ENCODE measurements around the gene SSTR5. TPM values are rescaled to one million over a fixed set of nuclear protein-coding genes. Genes with fewer than 3 reads are reported as not detected.
A peak's percentile ranks its signal among the peaks of the same experiment; 100 is the strongest.

Gene SSTR5
- total RNA-seq, 1 donor from 2014 or later = 14.7 TPM

- intact Hi-C loops (cut with DNase I) = no loop called here
- ATAC-seq = no peak
- DNase-seq (ENCODE audit: missing footprints) = no peak
Observed at GRCh38 chr16:1050921-1051320, 21.6 kb upstream of the SSTR5 start.

GRCh38 chr16:1051446-1051845 is 21.1 kb upstream of the SSTR5 start:
- no peak for DNase-seq (ENCODE audit: missing footprints)
- intact Hi-C loops (cut with DNase I) = no loop called here
- no peak for ATAC-seq

- intact Hi-C loops (cut with DNase I) = no loop called here
- DNase-seq (ENCODE audit: missing footprints) = no peak
- no peak for ATAC-seq
Observed at GRCh38 chr16:1052721-1053120, 19.8 kb upstream of the SSTR5 start.

GRCh38 chr16:1053121-1053521 is 19.4 kb upstream of the SSTR5 start:
- ATAC-seq (no peak), DNase-seq (ENCODE audit: missing footprints) (peak; percentile 56)
- intact Hi-C loops (cut with DNase I) = no loop called here

GRCh38 chr16:1053700-1054368 is 18.7 kb upstream of the SSTR5 start:
- intact Hi-C loops (cut with DNase I) = no loop called here

GRCh38 chr16:1054660-1055556 is 17.6 kb upstream of the SSTR5 start:
- intact Hi-C loops (cut with DNase I) = loop anchor here (1.0 kb wide), 2 partner anchors 242 to 344 kb away; no protein-coding TSS in a partner anchor
- ATAC-seq (peak; percentile 75), DNase-seq (ENCODE audit: missing footprints) (peak; percentile 44)

More at GRCh38 chr16:1053700-1054368, 18.7 kb upstream of the SSTR5 start:
- ATAC-seq = no peak
- DNase-seq (ENCODE audit: missing footprints) = peak; percentile 58

- DNase-seq (ENCODE audit: missing footprints) = no peak
- intact Hi-C loops (cut with DNase I) = loop anchor here (1.0 kb wide), 2 partner anchors 242 to 344 kb away; no protein-coding TSS in a partner anchor
- no peak for ATAC-seq
Observed at GRCh38 chr16:1055557-1055924, 17.0 kb upstream of the SSTR5 start.

- ATAC-seq = no peak
- intact Hi-C loops (cut with DNase I) = loop anchor here (2.0 kb wide), 1 partner anchor 47 kb away; no protein-coding TSS in a partner anchor
Observed at GRCh38 chr16:1056196-1056595, 16.4 kb upstream of the SSTR5 start.

GRCh38 chr16:1057252-1057932 is 15.2 kb upstream of the SSTR5 start:
- intact Hi-C loops (cut with DNase I) = loop anchor here (2.0 kb wide), 1 partner anchor 45 kb away; no protein-coding TSS in a partner anchor
- ATAC-seq = peak; percentile 27
- DNase-seq (ENCODE audit: missing footprints) = no peak

More at GRCh38 chr16:1056196-1056595, 16.4 kb upstream of the SSTR5 start:
- DNase-seq (ENCODE audit: missing footprints) = no peak

GRCh38 chr16:1058216-1058615 is 14.3 kb upstream of the SSTR5 start:
- intact Hi-C loops (cut with DNase I) = no loop called here
- no peak for ATAC-seq

GRCh38 chr16:1059310-1059709 is 13.2 kb upstream of the SSTR5 start:
- ATAC-seq = no peak
- DNase-seq (ENCODE audit: missing footprints) = no peak
- intact Hi-C loops (cut with DNase I) = no loop called here

More at GRCh38 chr16:1058216-1058615, 14.3 kb upstream of the SSTR5 start:
- no peak for DNase-seq (ENCODE audit: missing footprints)

- intact Hi-C loops (cut with DNase I) = no loop called here
- no peak for ATAC-seq
- DNase-seq (ENCODE audit: missing footprints) = no peak
Observed at GRCh38 chr16:1060416-1061340, 11.9 kb upstream of the SSTR5 start.

GRCh38 chr16:1061769-1062505 is 10.6 kb upstream of the SSTR5 start:
- DNase-seq (ENCODE audit: missing footprints) (no peak), ATAC-seq (no peak)
- intact Hi-C loops (cut with DNase I) = no loop called here

GRCh38 chr16:1062895-1063294 is 9.7 kb upstream of the SSTR5 start:
- no peak for ATAC-seq
- intact Hi-C loops (cut with DNase I) = no loop called here
- no peak for DNase-seq (ENCODE audit: missing footprints)

GRCh38 chr16:1063728-1064127 is 8.8 kb upstream of the SSTR5 start:
- ATAC-seq (no peak), DNase-seq (ENCODE audit: missing footprints) (no peak)
- intact Hi-C loops (cut with DNase I) = no loop called here

- DNase-seq (ENCODE audit: missing footprints) = no peak
- intact Hi-C loops (cut with DNase I) = no loop called here
Observed at GRCh38 chr16:1065469-1066128, 6.9 kb upstream of the SSTR5 start.

GRCh38 chr16:1066584-1067172 is 5.9 kb upstream of the SSTR5 start:
- no peak for DNase-seq (ENCODE audit: missing footprints)
- ATAC-seq = no peak
- intact Hi-C loops (cut with DNase I) = no loop called here

More at GRCh38 chr16:1065469-1066128, 6.9 kb upstream of the SSTR5 start:
- no peak for ATAC-seq

All from Right ventricle myocardium inferior (tissue), 1 donor.